ENCODE data around the gene NDE1. TPM values are rescaled to one million over a fixed set of nuclear protein-coding genes. Genes with fewer than 3 reads are reported as not detected.
"Not testable (repeated sequence)": the region's sequence is repeated elsewhere in the genome, so short reads cannot be mapped to it uniquely, and the experiment has no call there.

NDE1 gene
- total RNA-seq, 2 donors from 2014 or later = 26.5 to 37.0 TPM

GRCh38 chr16:15665107-15665506 is 15.1 kb downstream of the NDE1 start:
- H3K4me1 ChIP-seq (ENCODE audit: control insufficient read depth in 1 of 2, low read depth in 2 of 2) = no peaks in the 10 kb centered on the region
- no peak for TF ChIP-seq CTCF (IDR thresholded peaks at IDR 0.05)
- no peak overlapping the region for H3K27ac ChIP-seq
- peaks cover 19% of the 10 kb centered on the region for H3K36me3 ChIP-seq
- no peak for DNase-seq (ENCODE audit: low spot score)
- H3K27me3 ChIP-seq (replicated peaks; ENCODE audit: insufficient read depth) = no peaks in the 10 kb centered on the region
- no peaks in the 10 kb centered on the region for H3K9me3 ChIP-seq
- H3K4me3 ChIP-seq = no peak overlapping the region
- no peak for ATAC-seq (ENCODE audit: insufficient number of reproducible peaks, low FRiP score, low read depth)

- ATAC-seq (ENCODE audit: insufficient number of reproducible peaks, low FRiP score, low read depth) (no peak), DNase-seq (ENCODE audit: low spot score) (no peak)
- H3K9me3 ChIP-seq = no peaks in the 10 kb centered on the region
- H3K4me1 ChIP-seq (ENCODE audit: control insufficient read depth in 1 of 2, low read depth in 2 of 2) = peaks cover 5 to 6% of the 10 kb centered on the region in 2 donors
- no peak for TF ChIP-seq CTCF (IDR thresholded peaks at IDR 0.05)
- no peak overlapping the region for H3K4me3 ChIP-seq
- H3K36me3 ChIP-seq = peaks cover 19% of the 10 kb centered on the region
- no peak overlapping the region for H3K27ac ChIP-seq
- no peaks in the 10 kb centered on the region for H3K27me3 ChIP-seq (replicated peaks; ENCODE audit: insufficient read depth)
Measured at GRCh38 chr16:15667091-15667742, 17.2 kb downstream of the NDE1 start.

DNA sequence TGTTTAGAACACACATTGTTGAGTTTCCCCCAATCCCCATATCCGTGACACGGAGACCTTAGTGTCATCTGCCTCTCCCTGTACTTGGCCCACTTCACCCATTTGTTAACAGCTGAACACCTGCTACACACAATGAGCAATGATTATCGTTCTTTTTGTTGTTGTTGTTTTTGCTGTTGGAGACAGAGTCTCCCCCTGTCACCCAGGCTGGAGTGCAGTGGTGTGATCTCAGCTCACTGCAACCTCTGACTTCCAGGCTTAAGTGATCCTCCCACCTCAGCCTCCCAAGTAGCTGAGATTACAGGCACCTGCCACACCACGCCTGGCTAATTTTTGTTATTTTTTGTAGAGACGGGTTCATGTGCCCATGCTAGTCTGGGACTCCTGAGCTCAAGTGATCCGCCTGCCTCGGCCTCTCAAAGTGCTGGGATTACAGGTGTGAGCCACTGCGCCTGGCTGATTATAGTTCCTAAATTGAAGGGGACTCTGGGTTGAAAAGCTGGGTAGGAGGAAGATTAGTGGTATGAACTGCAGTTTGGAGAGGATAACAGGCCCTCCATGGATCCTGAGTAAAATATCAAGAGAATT is 21.6 kb downstream of the NDE1 start:
- Histone ChIP-seq H3K9me3 (no peaks in the 10 kb centered on the region), H3K27ac (peak overlapping the region; percentile 67 to 76), H3K27me3 (replicated peaks; ENCODE audit: insufficient read depth) (no peaks in the 10 kb centered on the region), H3K36me3 (peaks cover 8% of the 10 kb centered on the region), H3K4me1 (ENCODE audit: control insufficient read depth in 1 of 2, low read depth in 2 of 2) (peaks cover 15 to 19% of the 10 kb centered on the region in 2 donors), H3K4me3 (no peak overlapping the region)
- ATAC-seq (ENCODE audit: insufficient number of reproducible peaks, low FRiP score, low read depth) = no peak
- TF ChIP-seq CTCF (IDR thresholded peaks at IDR 0.05) = no peak
- no peak for DNase-seq (ENCODE audit: low spot score)

DNA sequence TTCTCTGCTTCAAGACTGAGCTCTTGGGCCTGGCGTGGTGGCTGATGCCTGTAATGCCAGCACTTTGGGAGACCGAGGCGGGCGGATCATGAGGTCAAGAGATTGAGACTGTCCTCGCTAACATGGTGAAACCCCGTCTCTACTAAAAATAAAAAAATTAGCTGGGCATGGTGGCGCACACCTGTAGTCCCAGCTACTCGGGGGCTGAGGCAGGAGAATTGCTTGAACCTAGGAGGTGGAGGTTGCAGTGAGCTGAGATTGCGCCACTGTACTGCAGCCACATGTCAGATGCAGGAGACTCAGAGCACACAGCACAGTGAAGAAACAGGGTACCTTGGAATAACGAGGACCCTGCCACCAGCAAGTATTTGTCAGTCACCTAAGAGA is 22.1 kb downstream of the NDE1 start:
- DNase-seq (ENCODE audit: low spot score); H3K36me3 ChIP-seq; ATAC-seq (ENCODE audit: insufficient number of reproducible peaks, low FRiP score, low read depth); H3K9me3 ChIP-seq; H3K27me3 ChIP-seq (replicated peaks; ENCODE audit: insufficient read depth): not testable (repeated sequence)
- H3K4me1 ChIP-seq (ENCODE audit: control insufficient read depth in 1 of 2, low read depth in 2 of 2) = peaks cover 15 to 19% of the 10 kb centered on the region in 2 donors
- H3K27ac ChIP-seq = peak overlapping the region; percentile 67 to 76
- peak overlapping the region; percentile 58 for H3K4me3 ChIP-seq

DNA sequence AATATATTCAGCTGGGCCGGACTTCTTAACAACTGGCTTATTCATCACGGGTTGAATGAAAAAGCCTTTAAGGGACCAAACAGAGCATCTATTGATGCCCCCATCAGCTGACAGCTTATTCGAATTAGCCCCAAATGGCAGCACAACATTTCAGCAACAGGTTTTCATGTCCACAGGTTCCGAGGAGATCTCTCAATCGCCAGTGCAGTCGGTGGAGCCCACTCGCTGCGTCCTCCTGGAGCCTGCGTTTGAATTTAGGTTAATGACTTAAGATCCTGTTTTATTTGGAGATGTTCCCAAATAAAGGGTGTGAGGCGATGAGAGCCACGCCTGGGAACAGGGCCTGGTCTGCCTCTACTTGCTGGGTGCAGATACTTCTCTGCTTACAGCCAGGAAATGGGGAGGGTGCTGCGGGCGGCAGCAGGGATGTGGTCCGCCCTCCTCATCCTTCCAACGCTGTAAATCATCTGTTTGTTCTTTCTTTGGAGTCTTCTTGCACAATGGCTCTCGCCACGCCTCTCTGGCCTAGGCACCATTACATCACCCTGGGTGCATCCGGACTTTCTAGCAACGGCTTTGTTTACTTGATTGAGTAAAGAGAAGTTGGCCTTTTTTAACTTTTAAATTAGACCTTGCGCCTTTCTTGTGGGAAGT is 22.6 kb downstream of the NDE1 start:
- Histone ChIP-seq H3K27ac (peak overlapping the region; percentile 69 to 76), H3K27me3 (replicated peaks; ENCODE audit: insufficient read depth) (no peaks in the 10 kb centered on the region), H3K36me3 (no peaks in the 10 kb centered on the region), H3K9me3 (no peaks in the 10 kb centered on the region), H3K4me3 (peak overlapping the region; percentile 58), H3K4me1 (ENCODE audit: control insufficient read depth in 1 of 2, low read depth in 2 of 2) (peaks cover 15 to 19% of the 10 kb centered on the region in 2 donors)
- ATAC-seq (ENCODE audit: insufficient number of reproducible peaks, low FRiP score, low read depth) (peak; percentile 98), DNase-seq (ENCODE audit: low spot score) (peak; percentile 86)
- no peak for TF ChIP-seq CTCF (IDR thresholded peaks at IDR 0.05)
